Activated naive CD4-positive, alpha-beta T cell treated with anti-CD3 and anti-CD28 coated beads for 36 hours (primary cell): ENCODE measurements around the gene NOS1AP. TPM values are rescaled to one million over a fixed set of nuclear protein-coding genes. Genes with fewer than 3 reads are reported as not detected.

Experiments used
- CTCF ChIA-PET: fragments of 350-600 bp; sonication (Branson Sonifier 250); formaldehyde crosslinking; loops from one replicate; lab custom pipeline; 2021; ENCODE audit warnings: antibody characterized with exemption; lab: Charles Lee
- DNase-seq: peaks from one replicate; pipeline ENCODE4 v3.0.0-alpha.2; 2020
- H3K27ac Mint-ChIP-seq: one replicate; pipeline ENCODE4 v1.8.0; 2021; ENCODE audit warnings: mild to moderate bottlenecking, mixed read lengths
- H3K27me3 Mint-ChIP-seq: one replicate; pipeline ENCODE4 v1.8.0; 2021; ENCODE audit warnings: low read depth, mixed read lengths
- H3K36me3 Mint-ChIP-seq: one replicate; pipeline ENCODE4 v1.8.0; 2021; ENCODE audit warnings: low read depth, mixed read lengths
- H3K4me1 Mint-ChIP-seq: one replicate; pipeline ENCODE4 v1.8.0; 2021; ENCODE audit warnings: low read depth, mixed read lengths
- H3K4me3 Mint-ChIP-seq: one replicate; pipeline ENCODE4 v1.8.0; 2021; ENCODE audit warnings: mild to moderate bottlenecking, moderate library complexity, mixed read lengths
- H3K9me3 Mint-ChIP-seq: one replicate; pipeline ENCODE4 v1.8.0; 2021; ENCODE audit warnings: mixed read lengths
- intact Hi-C: fragments of 100-400 bp; cut with micrococcal nuclease; formaldehyde crosslinking; loops from one replicate; pipeline ENCODE4 v1.15.1; 2023
- total RNA-seq, 2 experiments: library from RNA; stranded (reverse); gene quantifications; one replicate each; pipeline ENCODE4 v1.2.3, GENCODE V29; 2021

The NOS1AP gene
- total RNA-seq, 2 experiments from 2014 or later: 0.33 to 0.42 TPM

DNA sequence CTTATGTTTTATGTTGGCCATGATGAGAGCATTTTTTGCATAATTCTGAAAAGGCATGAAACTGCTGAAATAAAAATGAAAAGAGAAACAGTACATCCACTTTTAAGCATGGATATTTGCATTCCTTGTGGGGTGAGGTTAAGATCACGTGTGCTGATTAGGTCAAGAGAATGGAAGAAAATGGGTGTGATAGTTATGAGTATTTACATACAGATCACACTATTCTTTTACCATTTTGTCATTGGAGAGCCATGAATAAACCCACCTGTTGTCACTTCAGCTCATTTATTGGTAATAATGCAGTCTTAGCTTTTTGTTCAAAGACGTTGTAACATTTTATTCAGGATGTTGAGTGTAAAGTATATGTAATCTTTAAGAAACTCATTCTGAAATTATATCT, 153.2 kb downstream of the NOS1AP start:
- intact Hi-C loops: no loop called here
- no peaks in the 10 kb centered on the region for H3K36me3 Mint-ChIP-seq
- H3K9me3 Mint-ChIP-seq: no peaks in the 10 kb centered on the region
- no peak overlapping the region for H3K4me3 Mint-ChIP-seq
- H3K4me1 Mint-ChIP-seq: no peaks in the 10 kb centered on the region
- peaks cover 21% of the 10 kb centered on the region for H3K27me3 Mint-ChIP-seq
- no peak overlapping the region for H3K27ac Mint-ChIP-seq
- CTCF ChIA-PET: no interaction called here
- DNase-seq: no peak

- Mint-ChIP-seq H3K27ac (no peak overlapping the region), H3K9me3 (no peaks in the 10 kb centered on the region), H3K27me3 (peaks cover 21% of the 10 kb centered on the region), H3K4me3 (no peak overlapping the region), H3K36me3 (no peaks in the 10 kb centered on the region), H3K4me1 (no peaks in the 10 kb centered on the region)
- CTCF ChIA-PET: no interaction called here
- intact Hi-C loops: no loop called here
- DNase-seq: no peak
Observed at GRCh38 chr1:162223488-162223887, 154.0 kb downstream of the NOS1AP start.

GRCh38 chr1:162224267-162224666, 154.8 kb downstream of the NOS1AP start:
- Mint-ChIP-seq H3K36me3 (no peaks in the 10 kb centered on the region), H3K27ac (no peak overlapping the region), H3K9me3 (no peaks in the 10 kb centered on the region), H3K27me3 (peaks cover 21% of the 10 kb centered on the region), H3K4me1 (no peaks in the 10 kb centered on the region), H3K4me3 (no peak overlapping the region)
- CTCF ChIA-PET: interaction anchor here (0.6 kb wide), 1 partner anchor 144 kb away, joined by 3 read pairs; no protein-coding TSS in a partner anchor
- intact Hi-C loops: no loop called here
- DNase-seq: no peak

GRCh38 chr1:162228586-162228985, 159.1 kb downstream of the NOS1AP start:
- H3K4me1 Mint-ChIP-seq: no peaks in the 10 kb centered on the region
- no peak for DNase-seq
- CTCF ChIA-PET: no interaction called here
- no peak overlapping the region for H3K4me3 Mint-ChIP-seq
- H3K9me3 Mint-ChIP-seq: no peaks in the 10 kb centered on the region
- H3K27me3 Mint-ChIP-seq: peaks cover 8% of the 10 kb centered on the region
- no peaks in the 10 kb centered on the region for H3K36me3 Mint-ChIP-seq
- intact Hi-C loops: no loop called here
- H3K27ac Mint-ChIP-seq: no peak overlapping the region

- CTCF ChIA-PET: no interaction called here
- H3K27me3 Mint-ChIP-seq: peaks cover 8% of the 10 kb centered on the region
- H3K36me3 Mint-ChIP-seq: no peaks in the 10 kb centered on the region
- no peaks in the 10 kb centered on the region for H3K4me1 Mint-ChIP-seq
- H3K27ac Mint-ChIP-seq: no peak overlapping the region
- H3K9me3 Mint-ChIP-seq: no peaks in the 10 kb centered on the region
- no peak for DNase-seq
- intact Hi-C loops: no loop called here
- H3K4me3 Mint-ChIP-seq: no peak overlapping the region
Observed at GRCh38 chr1:162229549-162229948, 160.1 kb downstream of the NOS1AP start.

DNA sequence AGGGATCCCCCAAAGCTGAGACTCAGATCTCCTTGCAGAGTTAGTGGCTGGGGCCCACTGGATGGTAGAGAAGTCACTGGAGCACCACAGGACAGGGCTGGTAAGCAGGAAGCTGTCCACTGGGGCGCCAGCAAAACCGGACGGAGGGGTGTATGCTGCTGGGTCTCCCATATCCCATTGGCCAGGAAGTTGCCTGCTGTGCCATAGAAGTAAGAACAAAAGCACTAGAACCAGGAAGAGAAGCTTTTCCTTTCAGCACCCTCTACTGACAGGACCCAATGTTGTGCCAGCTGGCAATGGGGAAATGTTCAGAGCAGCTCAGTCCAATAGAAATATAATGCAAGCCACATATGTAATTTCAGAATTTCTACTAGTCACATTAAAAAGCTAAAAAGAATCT, 160.6 kb downstream of the NOS1AP start:
- Mint-ChIP-seq H3K36me3 (no peaks in the 10 kb centered on the region), H3K4me3 (no peak overlapping the region), H3K9me3 (no peaks in the 10 kb centered on the region), H3K27me3 (peaks cover 9% of the 10 kb centered on the region), H3K4me1 (no peaks in the 10 kb centered on the region), H3K27ac (no peak overlapping the region)
- CTCF ChIA-PET: no interaction called here
- DNase-seq: no peak
- intact Hi-C loops: no loop called here

GRCh38 chr1:162230517-162230916, 161.0 kb downstream of the NOS1AP start:
- Mint-ChIP-seq H3K36me3 (no peaks in the 10 kb centered on the region), H3K4me3 (no peak overlapping the region), H3K27me3 (peaks cover 10% of the 10 kb centered on the region), H3K9me3 (no peaks in the 10 kb centered on the region), H3K4me1 (no peaks in the 10 kb centered on the region), H3K27ac (no peak overlapping the region)
- intact Hi-C loops: no loop called here
- no peak for DNase-seq
- CTCF ChIA-PET: no interaction called here

DNA sequence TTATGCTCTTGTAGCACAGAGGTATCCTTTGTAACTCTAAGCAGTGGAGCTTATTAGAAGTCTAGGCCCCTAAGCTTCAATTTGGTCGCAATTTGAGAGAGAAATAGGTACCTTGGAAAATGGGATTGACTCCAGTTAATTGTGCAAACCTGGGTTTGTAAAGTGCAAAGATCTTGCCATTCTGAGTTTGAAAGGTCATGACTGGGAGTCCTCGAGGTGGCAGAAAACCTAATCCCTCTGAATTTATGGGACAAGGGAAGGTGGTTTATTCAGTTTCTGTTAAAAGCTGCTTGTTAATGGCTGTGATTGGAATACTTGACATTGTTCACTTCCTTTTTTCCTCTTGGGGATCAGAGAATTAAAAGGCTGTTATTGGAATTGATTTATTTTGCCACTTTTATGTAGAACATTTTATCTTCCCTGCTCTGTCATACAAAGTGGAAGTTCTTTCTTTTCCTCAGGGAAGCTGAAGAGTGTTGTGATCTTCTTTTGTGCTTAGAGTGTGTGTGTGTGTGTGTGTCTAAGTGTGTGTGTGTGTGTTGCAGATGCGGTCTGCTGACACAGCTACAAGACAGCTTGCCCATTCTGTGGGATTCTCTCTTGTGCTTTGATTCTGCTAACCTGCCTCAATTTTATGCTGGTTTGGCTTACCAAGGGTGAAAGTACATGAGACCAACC, 162.7 kb downstream of the NOS1AP start:
- Mint-ChIP-seq H3K36me3 (no peaks in the 10 kb centered on the region), H3K4me1 (no peaks in the 10 kb centered on the region), H3K4me3 (no peak overlapping the region), H3K27ac (no peak overlapping the region), H3K9me3 (no peaks in the 10 kb centered on the region), H3K27me3 (peaks cover 15% of the 10 kb centered on the region)
- CTCF ChIA-PET: no interaction called here
- no peak for DNase-seq
- intact Hi-C loops: no loop called here

DNA sequence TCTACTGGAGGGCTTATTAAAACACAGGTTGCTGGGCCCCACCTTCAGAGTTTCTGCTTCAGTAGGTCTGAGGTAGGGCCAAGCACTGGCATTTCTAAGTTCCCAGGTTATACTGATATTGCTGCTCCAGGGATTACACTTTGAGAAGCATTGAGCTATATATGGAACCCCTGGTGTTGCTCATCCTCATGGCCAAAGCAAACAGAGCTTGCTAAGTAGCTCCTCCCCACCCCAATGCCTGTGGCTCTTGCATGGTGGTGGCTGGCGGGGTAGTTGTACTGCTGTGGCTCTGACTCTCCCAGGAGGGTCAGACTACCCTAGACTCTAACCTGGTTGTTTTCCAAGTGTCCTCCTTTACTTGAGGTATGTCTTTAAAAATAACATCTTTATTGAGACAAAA, 163.6 kb downstream of the NOS1AP start:
- no peaks in the 10 kb centered on the region for H3K9me3 Mint-ChIP-seq

DNA sequence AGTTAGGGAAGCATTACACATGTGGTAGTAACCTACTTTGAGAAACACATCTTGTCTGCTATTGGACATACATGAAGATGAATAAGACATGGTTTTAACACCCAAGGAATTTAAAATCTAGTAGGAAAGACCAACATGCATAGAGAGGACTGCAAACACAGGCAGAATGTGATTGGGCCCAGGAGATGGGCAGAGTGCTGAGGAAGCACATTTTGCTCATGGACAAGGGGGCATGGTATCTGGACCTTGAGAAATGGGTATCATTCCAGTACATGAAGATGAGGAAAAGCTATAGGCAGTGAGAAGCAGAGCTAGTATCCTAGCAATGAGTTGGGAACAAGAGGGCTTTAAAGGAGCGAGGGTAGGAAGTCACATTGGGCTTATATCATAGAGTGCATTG, 164.4 kb downstream of the NOS1AP start:
- no peak overlapping the region for H3K27ac Mint-ChIP-seq
- CTCF ChIA-PET: no interaction called here
- peaks cover 20% of the 10 kb centered on the region for H3K27me3 Mint-ChIP-seq
- no peaks in the 10 kb centered on the region for H3K4me1 Mint-ChIP-seq
- no peak for DNase-seq
- H3K36me3 Mint-ChIP-seq: no peaks in the 10 kb centered on the region
- H3K9me3 Mint-ChIP-seq: no peaks in the 10 kb centered on the region
- intact Hi-C loops: no loop called here
- H3K4me3 Mint-ChIP-seq: no peak overlapping the region

More for the DNA sequence above, 163.6 kb downstream of the NOS1AP start:
- Mint-ChIP-seq H3K27me3 (peaks cover 20% of the 10 kb centered on the region), H3K4me1 (no peaks in the 10 kb centered on the region), H3K27ac (no peak overlapping the region), H3K36me3 (no peaks in the 10 kb centered on the region), H3K4me3 (no peak overlapping the region)
- intact Hi-C loops: no loop called here
- CTCF ChIA-PET: no interaction called here
- no peak for DNase-seq

DNA sequence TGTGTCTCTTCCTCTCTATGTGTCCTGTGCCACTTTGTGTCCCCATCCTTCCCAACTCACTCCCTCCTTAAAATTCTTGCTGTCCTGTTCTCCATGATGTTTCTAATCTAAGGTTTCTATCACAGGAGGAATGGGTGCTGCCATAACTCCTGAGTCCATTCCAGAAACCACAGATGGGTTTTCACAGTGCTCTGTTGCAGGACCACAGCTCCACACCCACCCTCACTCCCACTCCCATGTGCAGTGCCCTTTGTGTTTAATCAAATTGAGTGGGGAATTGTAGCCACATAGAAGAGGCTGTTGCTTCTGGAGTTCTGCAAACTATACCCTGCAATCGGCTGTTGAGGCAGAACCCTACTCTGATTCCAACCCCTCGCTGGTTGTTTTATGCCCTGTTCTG, 165.1 kb downstream of the NOS1AP start:
- Mint-ChIP-seq H3K27ac (no peak overlapping the region), H3K36me3 (no peaks in the 10 kb centered on the region), H3K4me1 (no peaks in the 10 kb centered on the region), H3K27me3 (peaks cover 22% of the 10 kb centered on the region), H3K4me3 (no peak overlapping the region), H3K9me3 (no peaks in the 10 kb centered on the region)
- intact Hi-C loops: no loop called here
- CTCF ChIA-PET: no interaction called here
- DNase-seq: no peak

GRCh38 chr1:162235241-162235800, 165.8 kb downstream of the NOS1AP start:
- DNase-seq: no peak
- Mint-ChIP-seq H3K27ac (no peak overlapping the region), H3K9me3 (no peaks in the 10 kb centered on the region), H3K36me3 (no peaks in the 10 kb centered on the region), H3K4me1 (no peaks in the 10 kb centered on the region), H3K27me3 (peaks cover 22% of the 10 kb centered on the region), H3K4me3 (no peak overlapping the region)
- intact Hi-C loops: no loop called here
- CTCF ChIA-PET: no interaction called here

GRCh38 chr1:162236201-162236600, 166.7 kb downstream of the NOS1AP start:
- Mint-ChIP-seq H3K9me3 (no peaks in the 10 kb centered on the region), H3K36me3 (no peaks in the 10 kb centered on the region), H3K27ac (no peak overlapping the region), H3K4me3 (no peak overlapping the region), H3K4me1 (no peaks in the 10 kb centered on the region), H3K27me3 (peaks cover 28% of the 10 kb centered on the region)
- DNase-seq: no peak
- intact Hi-C loops: no loop called here
- CTCF ChIA-PET: no interaction called here
